Sigmoid colon (tissue), 7 donors: ENCODE measurements around the gene NEB. TPM values are rescaled to one million over a fixed set of nuclear protein-coding genes. Genes with fewer than 3 reads are reported as not detected.

ENCODE experiments used
- DNase-seq: peaks from one replicate; pipeline ENCODE4 v3.0.0-alpha.2; 2019
- H3K27ac ChIP-seq, 4 donors: fragments of 200-600 bp; sonication (generic); one replicate each; pipeline ENCODE4 v1.5.1; 2016 to 2019; ENCODE audit warnings: mild to moderate bottlenecking in 1 of 4
- H3K27me3 ChIP-seq, 3 donors: fragments of 200-600 bp; sonication (generic); one replicate each; pipeline ENCODE4 v1.5.1; 2019; ENCODE audit warnings: mild to moderate bottlenecking in 1 of 3
- H3K36me3 ChIP-seq, 4 donors: fragments of 200-600 bp; sonication (generic); one replicate each; pipeline ENCODE4 v1.5.1; 2016 to 2019
- H3K4me1 ChIP-seq, 4 donors: fragments of 200-600 bp; sonication (generic); one replicate each; pipeline ENCODE4 v1.5.1; 2017 to 2019
- H3K4me3 ChIP-seq, 4 donors: fragments of 200-600 bp; sonication (generic); one replicate each; pipeline ENCODE4 v1.5.1; 2017 to 2019; ENCODE audit warnings: mild to moderate bottlenecking in 2 of 4, moderate library complexity in 1 of 4
- H3K9me3 ChIP-seq, 4 donors: fragments of 200-600 bp in 3 of 4; sonication (generic) in 3 of 4; one replicate each; pipeline versions ENCODE4 v1.5.1 to v1.6.1; 2013 to 2019
- EP300 ChIP-seq, 4 donors: sonication (generic); formaldehyde crosslinking; IDR thresholded peaks; one replicate each; pipeline ENCODE4 v1.6.1; 2017; ENCODE audit warnings: antibody characterized with exemption in 4 of 4
- POLR2A ChIP-seq, 2 donors: fragments of 450-650 bp; IDR thresholded peaks; one replicate each; pipeline ENCODE4 v1.6.1; 2016; ENCODE audit warnings: antibody characterized with exemption in 2 of 2, mild to moderate bottlenecking in 2 of 2, moderate library complexity in 2 of 2
- POLR2AphosphoS5 ChIP-seq, 4 donors: sonication (generic); formaldehyde crosslinking; IDR thresholded peaks; one replicate each; pipeline ENCODE4 v1.6.1; 2017; ENCODE audit warnings: antibody characterized with exemption in 4 of 4
- WGBS, 2 donors: extraction: QIAGEN DNeasy Blood & Tissue Kit; methylation state at CpG; one replicate each; pipeline ENCODE4 v1.1.7; 2013; 5-methylcytosine and 5-hydroxymethylcytosine counted together
- intact Hi-C: fragments of 100-400 bp; cut with DNase I; formaldehyde crosslinking; loops from one replicate; pipeline ENCODE4 v1.15.1; 2023
- polyA plus RNA-seq, 3 donors: library from polyadenylated mRNA; stranded (reverse); fragments of 200-250 nt; gene quantifications; one replicate each; pipeline ENCODE4 v1.2.3, GENCODE V29; 2013
- total RNA-seq, 4 donors: library from RNA; depleted of rRNA; stranded (reverse); fragments of >200 nt; gene quantifications; one replicate each; pipeline ENCODE4 v1.1.0, GENCODE V29; 2016
- TF ChIP-seq, protein P1 (sequence below), 4 experiments: fragments of 450-650 bp in 3 of 4; fragments of 200-600 bp in 1 of 4; IDR thresholded peaks; one replicate each; pipeline ENCODE4 v1.5.1; 2016 to 2019; ENCODE audit warnings: antibody characterized with exemption in 4 of 4, mild to moderate bottlenecking in 3 of 4, moderate library complexity in 2 of 4
- donor health status: healthy with polysubstance abuse.
- donor health status: Bipolar disorder and iron deficiency.
- donor health status: healthy.

NEB gene
- total and polyA plus RNA-seq, 7 donors = under 0.01 to 1.4 (median 0.60) TPM; not detected in 1

DNA sequence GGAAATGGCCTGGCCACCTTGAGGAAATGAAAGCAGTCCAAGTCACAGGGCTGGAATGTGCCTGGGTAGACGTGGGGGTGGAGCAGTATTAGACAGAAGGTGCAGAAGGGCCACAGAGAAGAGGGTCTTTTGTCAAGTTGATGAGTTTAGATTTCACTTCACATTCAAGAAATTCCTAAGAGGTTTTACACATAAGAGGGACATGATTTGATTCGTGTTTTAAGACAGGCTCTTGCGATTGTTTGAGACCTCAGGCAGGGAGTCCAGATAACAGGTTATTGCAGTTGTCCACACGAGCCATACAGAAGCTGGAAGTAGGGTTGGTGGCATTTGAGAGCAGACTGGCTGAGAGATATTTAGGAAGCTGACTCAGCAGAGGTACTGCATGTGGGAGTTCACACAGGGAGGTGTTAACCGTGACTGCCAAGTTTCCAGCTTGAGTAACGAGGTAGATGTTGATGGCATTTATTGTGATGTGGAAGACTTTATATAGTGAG is 64.6 kb downstream of the NEB start:
- 66% methylated on average over 6 of the region's 6 CpGs for WGBS, 2 donors
- Histone ChIP-seq H3K9me3 (no peaks in the 10 kb centered on the region), H3K4me3 (no peak overlapping the region), H3K27ac (no peak overlapping the region), H3K36me3 (no peaks in the 10 kb centered on the region), H3K4me1 (no peaks in the 10 kb centered on the region), H3K27me3 (no peaks in the 10 kb centered on the region)
- TF ChIP-seq POLR2AphosphoS5 (IDR thresholded peaks at IDR 0.05) (no peak), EP300 (IDR thresholded peaks at IDR 0.05) (no peak), POLR2A (IDR thresholded peaks at IDR 0.05) (no peak)
- TF ChIP-seq, protein P1, sequence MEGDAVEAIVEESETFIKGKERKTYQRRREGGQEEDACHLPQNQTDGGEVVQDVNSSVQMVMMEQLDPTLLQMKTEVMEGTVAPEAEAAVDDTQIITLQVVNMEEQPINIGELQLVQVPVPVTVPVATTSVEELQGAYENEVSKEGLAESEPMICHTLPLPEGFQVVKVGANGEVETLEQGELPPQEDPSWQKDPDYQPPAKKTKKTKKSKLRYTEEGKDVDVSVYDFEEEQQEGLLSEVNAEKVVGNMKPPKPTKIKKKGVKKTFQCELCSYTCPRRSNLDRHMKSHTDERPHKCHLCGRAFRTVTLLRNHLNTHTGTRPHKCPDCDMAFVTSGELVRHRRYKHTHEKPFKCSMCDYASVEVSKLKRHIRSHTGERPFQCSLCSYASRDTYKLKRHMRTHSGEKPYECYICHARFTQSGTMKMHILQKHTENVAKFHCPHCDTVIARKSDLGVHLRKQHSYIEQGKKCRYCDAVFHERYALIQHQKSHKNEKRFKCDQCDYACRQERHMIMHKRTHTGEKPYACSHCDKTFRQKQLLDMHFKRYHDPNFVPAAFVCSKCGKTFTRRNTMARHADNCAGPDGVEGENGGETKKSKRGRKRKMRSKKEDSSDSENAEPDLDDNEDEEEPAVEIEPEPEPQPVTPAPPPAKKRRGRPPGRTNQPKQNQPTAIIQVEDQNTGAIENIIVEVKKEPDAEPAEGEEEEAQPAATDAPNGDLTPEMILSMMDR (IDR thresholded peaks at IDR 0.05) = no peak
- intact Hi-C loops = no loop called here
- DNase-seq = no peak

DNA sequence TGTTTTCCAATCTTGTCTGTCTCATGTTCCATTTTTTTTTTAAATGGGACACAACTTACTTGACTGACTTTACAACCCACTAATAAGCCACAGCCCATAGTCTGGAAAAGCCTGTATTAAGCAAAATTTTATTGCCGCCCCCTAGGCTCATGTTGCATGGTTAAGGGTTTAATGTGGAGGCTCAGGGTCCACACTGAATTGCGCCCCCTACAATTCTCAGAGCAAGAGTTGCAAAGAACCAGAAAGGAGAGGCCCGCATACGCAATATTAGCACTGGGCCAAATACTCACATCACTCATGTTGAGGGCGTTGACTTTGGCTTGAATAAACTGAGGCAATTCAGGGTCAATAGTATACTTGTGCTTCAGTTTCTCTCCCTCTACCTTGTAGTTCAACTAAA is 65.5 kb downstream of the NEB start:
- intact Hi-C loops = no loop called here

GRCh38 chr2:151665959-151666358 is 68.3 kb downstream of the NEB start:
- TF ChIP-seq POLR2AphosphoS5 (IDR thresholded peaks at IDR 0.05) = no peak
- TF ChIP-seq, protein P1 (IDR thresholded peaks at IDR 0.05) = no peak
- TF ChIP-seq EP300 (IDR thresholded peaks at IDR 0.05) = no peak
- no peak for TF ChIP-seq POLR2A (IDR thresholded peaks at IDR 0.05)
- WGBS, 2 donors = 87 to 93% methylated on average over 3 of the region's 3 CpGs
- DNase-seq = no peak
- H3K9me3 ChIP-seq = no peaks in the 10 kb centered on the region
- no peaks in the 10 kb centered on the region for H3K27me3 ChIP-seq
- no peak overlapping the region for H3K4me3 ChIP-seq
- H3K27ac ChIP-seq = no peak overlapping the region
- H3K4me1 ChIP-seq = no peaks in the 10 kb centered on the region
- no peaks in the 10 kb centered on the region for H3K36me3 ChIP-seq
- intact Hi-C loops = no loop called here

More for the DNA sequence above, 65.5 kb downstream of the NEB start:
- 95 to 96% methylated on average over 5 of the region's 5 CpGs for WGBS, 2 donors
- no peaks in the 10 kb centered on the region for H3K27me3 ChIP-seq
- H3K4me3 ChIP-seq = no peak overlapping the region
- H3K9me3 ChIP-seq = no peaks in the 10 kb centered on the region
- H3K4me1 ChIP-seq = no peaks in the 10 kb centered on the region
- TF ChIP-seq POLR2A (IDR thresholded peaks at IDR 0.05) = no peak
- TF ChIP-seq EP300 (IDR thresholded peaks at IDR 0.05) = no peak
- TF ChIP-seq, protein P1 (IDR thresholded peaks at IDR 0.05) = no peak
- no peak for TF ChIP-seq POLR2AphosphoS5 (IDR thresholded peaks at IDR 0.05)
- no peaks in the 10 kb centered on the region for H3K36me3 ChIP-seq
- no peak for DNase-seq
- H3K27ac ChIP-seq = no peak overlapping the region

DNA sequence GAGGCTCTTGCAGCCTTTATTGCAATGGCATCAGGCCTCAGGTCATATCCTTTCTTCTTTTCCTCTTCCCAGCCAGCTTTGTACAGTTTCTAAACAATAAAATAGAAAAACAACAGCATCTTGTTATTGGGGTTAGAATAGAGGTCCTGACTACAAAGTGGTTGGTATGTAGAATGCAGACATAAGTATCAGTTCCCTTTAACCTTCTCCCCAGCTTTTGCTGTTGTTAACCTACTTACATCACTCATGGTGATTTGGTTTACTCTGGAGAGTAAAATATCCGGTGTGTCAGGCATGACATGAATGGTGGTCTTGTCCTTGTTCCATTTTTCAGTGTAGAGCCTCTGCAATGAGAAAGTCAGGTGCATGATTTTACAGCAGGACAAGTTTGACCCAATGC is 69.8 kb downstream of the NEB start:
- 62 to 80% methylated on average over 1 of the region's 1 CpG for WGBS, 2 donors
- TF ChIP-seq POLR2A (IDR thresholded peaks at IDR 0.05) = no peak
- TF ChIP-seq, protein P1 (IDR thresholded peaks at IDR 0.05) = no peak
- no peak for TF ChIP-seq POLR2AphosphoS5 (IDR thresholded peaks at IDR 0.05)
- no peak for TF ChIP-seq EP300 (IDR thresholded peaks at IDR 0.05)
- Histone ChIP-seq H3K4me1 (no peaks in the 10 kb centered on the region), H3K36me3 (no peaks in the 10 kb centered on the region), H3K4me3 (no peak overlapping the region), H3K27me3 (no peaks in the 10 kb centered on the region), H3K9me3 (no peaks in the 10 kb centered on the region), H3K27ac (no peak overlapping the region)
- intact Hi-C loops = no loop called here
- no peak for DNase-seq

- H3K27ac ChIP-seq = no peak overlapping the region
- TF ChIP-seq POLR2A (IDR thresholded peaks at IDR 0.05) = no peak
- DNase-seq = no peak
- H3K9me3 ChIP-seq = no peaks in the 10 kb centered on the region
- no peaks in the 10 kb centered on the region for H3K4me1 ChIP-seq
- intact Hi-C loops = no loop called here
- H3K4me3 ChIP-seq = no peak overlapping the region
- H3K27me3 ChIP-seq = no peaks in the 10 kb centered on the region
- WGBS, 2 donors = 63 to 71% methylated on average over 2 of the region's 2 CpGs
- no peaks in the 10 kb centered on the region for H3K36me3 ChIP-seq
These were observed 72.7 kb downstream of the NEB start for GRCh38 chr2:151661625-151662024.
